Lower lobe of right lung (tissue), 2 donors: ENCODE measurements around the gene CYP46A1. TPM values are rescaled to one million over a fixed set of nuclear protein-coding genes. Genes with fewer than 3 reads are reported as not detected.
A peak's percentile ranks its signal among the peaks of the same experiment; 100 is the strongest.

Experiments used
- ATAC-seq, 2 donors: fragments of 200-7000 bp; cut with Tn5 transposase; one replicate each; pipeline ENCODE4 v1.9.1; 2020 to 2022; ENCODE audit warnings: mild to moderate bottlenecking in 2 of 2, moderate library complexity in 2 of 2
- DNase-seq: peaks from one replicate; pipeline ENCODE4 v3.0.0-alpha.2; 2020
- H3K27ac ChIP-seq: fragments of 200-600 bp; one replicate; pipeline ENCODE4 v1.8.0; 2022
- H3K27me3 ChIP-seq: fragments of 200-600 bp; one replicate; pipeline ENCODE4 v1.8.0; 2022; ENCODE audit warnings: low read depth
- H3K36me3 ChIP-seq: fragments of 200-600 bp; one replicate; pipeline ENCODE4 v1.8.0; 2022; ENCODE audit warnings: mild to moderate bottlenecking
- H3K4me1 ChIP-seq: fragments of 200-600 bp; one replicate; pipeline ENCODE4 v1.8.0; 2022
- H3K4me3 ChIP-seq: fragments of 200-600 bp; one replicate; pipeline ENCODE4 v1.8.0; 2022; ENCODE audit warnings: mild to moderate bottlenecking
- H3K9me3 ChIP-seq: fragments of 200-600 bp; one replicate; pipeline ENCODE4 v1.8.0; 2022
- intact Hi-C: fragments of 100-400 bp; cut with DNase I; formaldehyde crosslinking; loops from one replicate; pipeline ENCODE4 v1.11.0; 2022
- total RNA-seq: library from RNA; stranded (reverse); fragmentation: NEBNext Ultra II Directional; extraction: Animal tissue kit (Norgen Biotek cat#: 25700); gene quantifications from one replicate; pipeline ENCODE4 v1.2.1, GENCODE V29; 2021
- TF ChIP-seq, protein P1 (sequence below): fragments of 200-600 bp; IDR thresholded peaks from one replicate; pipeline ENCODE4 v1.8.0; 2022; ENCODE audit warnings: antibody characterized with exemption, mild to moderate bottlenecking
- donor health status: DM: no; HTN: yes; CAD: no; lungs with severe emphysema.

The CYP46A1 gene
- total RNA-seq, 1 donor from 2014 or later: 0.62 TPM

DNA sequence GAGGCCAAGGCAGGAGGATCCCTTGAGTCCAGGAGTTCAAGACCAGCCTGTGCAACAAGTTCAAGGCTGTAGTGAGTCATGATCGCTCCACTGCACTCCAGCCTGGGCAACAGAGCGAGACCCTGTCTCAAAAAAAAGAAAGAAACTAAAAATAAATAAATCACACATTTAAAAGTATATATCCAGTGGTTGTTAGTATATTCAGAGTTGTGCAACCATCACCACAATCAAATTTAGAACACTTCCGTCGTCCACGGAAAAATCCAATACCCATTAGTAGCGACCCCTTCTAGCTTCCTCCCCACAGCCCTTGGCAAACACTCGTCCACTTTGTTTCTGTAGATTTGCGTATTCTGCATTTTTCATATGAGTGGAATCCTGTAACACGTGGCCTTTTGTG lies 64.4 kb downstream of the CYP46A1 start:
- Histone ChIP-seq H3K36me3 (no peaks in the 10 kb centered on the region), H3K27ac (peak overlapping the region; percentile 69), H3K4me3 (no peak overlapping the region), H3K27me3 (peaks cover 14% of the 10 kb centered on the region), H3K9me3 (no peaks in the 10 kb centered on the region), H3K4me1 (peaks cover 83% of the 10 kb centered on the region)
- DNase-seq (no peak), ATAC-seq (no peak)
- intact Hi-C loops: no loop called here
- TF ChIP-seq, protein P1, sequence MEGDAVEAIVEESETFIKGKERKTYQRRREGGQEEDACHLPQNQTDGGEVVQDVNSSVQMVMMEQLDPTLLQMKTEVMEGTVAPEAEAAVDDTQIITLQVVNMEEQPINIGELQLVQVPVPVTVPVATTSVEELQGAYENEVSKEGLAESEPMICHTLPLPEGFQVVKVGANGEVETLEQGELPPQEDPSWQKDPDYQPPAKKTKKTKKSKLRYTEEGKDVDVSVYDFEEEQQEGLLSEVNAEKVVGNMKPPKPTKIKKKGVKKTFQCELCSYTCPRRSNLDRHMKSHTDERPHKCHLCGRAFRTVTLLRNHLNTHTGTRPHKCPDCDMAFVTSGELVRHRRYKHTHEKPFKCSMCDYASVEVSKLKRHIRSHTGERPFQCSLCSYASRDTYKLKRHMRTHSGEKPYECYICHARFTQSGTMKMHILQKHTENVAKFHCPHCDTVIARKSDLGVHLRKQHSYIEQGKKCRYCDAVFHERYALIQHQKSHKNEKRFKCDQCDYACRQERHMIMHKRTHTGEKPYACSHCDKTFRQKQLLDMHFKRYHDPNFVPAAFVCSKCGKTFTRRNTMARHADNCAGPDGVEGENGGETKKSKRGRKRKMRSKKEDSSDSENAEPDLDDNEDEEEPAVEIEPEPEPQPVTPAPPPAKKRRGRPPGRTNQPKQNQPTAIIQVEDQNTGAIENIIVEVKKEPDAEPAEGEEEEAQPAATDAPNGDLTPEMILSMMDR: no peak

DNA sequence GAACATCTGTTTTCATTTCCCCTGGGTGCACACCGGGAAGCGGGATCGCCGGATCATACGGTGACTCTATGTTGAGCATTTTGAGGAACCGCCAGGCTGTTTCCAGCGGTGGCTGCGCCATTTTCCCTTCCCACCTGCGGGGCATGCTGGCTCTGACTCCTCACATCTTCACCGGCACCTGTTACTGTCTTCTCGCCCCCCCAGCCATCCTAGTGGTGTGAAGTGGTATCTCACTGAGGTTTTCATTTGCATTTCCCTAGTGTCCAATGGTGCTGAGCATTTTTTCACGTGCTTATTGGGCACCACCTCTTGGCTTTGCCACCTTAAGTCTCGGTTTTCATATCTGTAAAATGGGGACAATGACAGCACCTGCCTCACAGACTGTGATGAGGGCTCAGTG lies 65.0 kb downstream of the CYP46A1 start:
- Histone ChIP-seq H3K36me3 (no peaks in the 10 kb centered on the region), H3K4me1 (peaks cover 89% of the 10 kb centered on the region), H3K9me3 (no peaks in the 10 kb centered on the region), H3K4me3 (no peak overlapping the region), H3K27ac (no peak overlapping the region), H3K27me3 (peaks cover 14% of the 10 kb centered on the region)
- TF ChIP-seq, protein P1: no peak
- intact Hi-C loops: no loop called here
- DNase-seq: peak; percentile 20
- ATAC-seq: no peak

DNA sequence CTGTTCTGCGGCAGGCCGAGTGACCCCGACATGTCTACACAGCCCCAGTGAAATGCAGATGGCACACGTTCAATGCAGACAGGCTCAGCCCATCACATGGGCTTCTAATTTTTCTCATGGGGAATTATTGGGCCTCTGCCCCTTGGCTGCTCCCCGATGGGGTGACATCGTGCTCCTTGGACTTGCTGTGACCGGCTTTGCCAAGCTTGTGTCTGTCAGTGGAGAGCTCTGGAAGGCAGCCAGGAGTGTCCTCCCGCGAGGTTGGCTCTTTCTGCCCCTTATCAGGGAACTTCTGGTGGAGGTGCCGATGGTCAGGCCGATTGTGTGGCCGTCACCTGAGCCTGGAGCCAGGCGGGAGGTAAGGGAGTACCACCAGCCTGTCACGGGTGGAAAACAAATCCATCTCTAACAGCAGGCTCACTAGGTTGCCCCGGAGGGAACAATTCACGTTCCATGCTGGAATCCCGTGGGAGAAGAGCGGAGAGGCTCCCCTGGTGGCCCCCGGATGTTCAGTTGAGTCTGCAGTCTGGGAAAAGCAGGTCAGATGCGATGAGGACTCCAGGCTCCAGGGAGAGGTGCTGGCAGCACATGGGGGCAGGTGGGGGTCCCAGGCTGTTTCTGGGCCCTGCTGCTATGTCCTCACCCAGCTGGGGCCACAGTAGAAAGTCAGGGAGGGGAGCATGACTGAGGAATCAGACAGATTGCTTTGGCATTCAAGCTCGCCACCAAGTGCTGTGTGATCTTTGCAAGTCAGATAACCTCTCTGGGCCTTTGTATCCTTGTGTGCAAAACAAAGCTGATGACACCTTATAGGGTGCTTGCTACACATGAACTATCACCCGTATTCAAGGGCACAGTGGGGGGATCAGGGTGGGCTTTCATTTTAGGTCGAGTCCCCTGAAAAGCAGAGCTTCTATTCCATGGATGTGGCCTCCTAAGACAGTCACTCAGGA lies 65.9 kb downstream of the CYP46A1 start:
- no peak overlapping the region for H3K4me3 ChIP-seq
- TF ChIP-seq, protein P1: no peak
- peaks cover 88% of the 10 kb centered on the region for H3K4me1 ChIP-seq
- H3K36me3 ChIP-seq: no peaks in the 10 kb centered on the region
- ATAC-seq: no peak
- peak; percentile 47 for DNase-seq
- H3K27me3 ChIP-seq: peaks cover 14% of the 10 kb centered on the region
- H3K9me3 ChIP-seq: no peaks in the 10 kb centered on the region
- no peak overlapping the region for H3K27ac ChIP-seq
- intact Hi-C loops: no loop called here

DNA sequence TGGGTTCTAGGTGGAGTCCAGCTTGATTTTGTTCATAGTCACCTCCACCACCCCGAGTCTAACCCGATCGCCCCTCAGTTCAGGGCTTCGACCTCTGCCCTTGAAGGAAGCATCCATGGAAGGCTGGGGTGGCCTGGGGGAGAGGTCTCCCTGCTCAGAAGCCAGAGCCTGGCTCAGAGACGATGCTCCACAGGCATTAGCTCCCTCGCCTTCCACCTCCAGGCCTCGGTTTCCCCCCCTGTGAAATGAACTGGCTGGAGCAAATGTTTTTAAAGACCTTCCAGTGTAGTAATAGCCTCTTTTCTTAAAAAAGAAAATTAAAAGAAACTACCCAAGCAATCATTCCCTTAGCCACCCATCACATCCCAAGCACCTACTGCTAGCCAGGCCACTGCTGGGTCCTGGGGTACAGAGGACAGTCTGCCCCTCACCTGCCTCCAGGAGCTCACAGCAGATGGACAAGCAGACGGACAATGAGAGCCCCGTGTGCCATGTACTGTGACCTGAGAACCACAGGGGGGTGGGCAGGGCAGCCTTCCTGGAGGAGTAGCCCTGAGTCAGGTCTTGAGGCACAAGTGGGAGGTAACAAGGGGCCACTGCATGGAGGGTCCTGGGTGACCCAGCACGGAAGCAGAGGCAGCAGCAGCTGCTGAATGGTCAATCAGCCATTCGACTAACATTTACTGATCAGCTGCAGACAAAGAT lies 66.8 kb downstream of the CYP46A1 start:
- Histone ChIP-seq H3K4me1 (peaks cover 85% of the 10 kb centered on the region), H3K27me3 (peaks cover 14% of the 10 kb centered on the region), H3K36me3 (no peaks in the 10 kb centered on the region), H3K27ac (no peak overlapping the region), H3K9me3 (no peaks in the 10 kb centered on the region), H3K4me3 (no peak overlapping the region)
- intact Hi-C loops: no loop called here
- TF ChIP-seq, protein P1: no peak
- DNase-seq (peak; percentile 33), ATAC-seq (no peak)

- Histone ChIP-seq H3K4me3 (no peak overlapping the region), H3K9me3 (no peaks in the 10 kb centered on the region), H3K27me3 (peaks cover 14% of the 10 kb centered on the region), H3K36me3 (no peaks in the 10 kb centered on the region), H3K4me1 (peaks cover 85% of the 10 kb centered on the region), H3K27ac (peak overlapping the region; percentile 48)
- ATAC-seq (no peak), DNase-seq (peak; percentile 44)
- TF ChIP-seq, protein P1: no peak
- intact Hi-C loops: no loop called here
Observed at GRCh38 chr14:99751539-99752485, 67.7 kb downstream of the CYP46A1 start.
